NCI-H2171 (cell line): ENCODE measurements around the gene KIAA1217.
"Not testable (repeated sequence)": the region's sequence is repeated elsewhere in the genome, so short reads cannot be mapped to it uniquely, and the experiment has no call there.

Experiments
- DNase-seq: peaks from one replicate; lab custom pipeline; 2025; lab: John Stamatoyannopoulos, UW

The KIAA1217 gene

DNA sequence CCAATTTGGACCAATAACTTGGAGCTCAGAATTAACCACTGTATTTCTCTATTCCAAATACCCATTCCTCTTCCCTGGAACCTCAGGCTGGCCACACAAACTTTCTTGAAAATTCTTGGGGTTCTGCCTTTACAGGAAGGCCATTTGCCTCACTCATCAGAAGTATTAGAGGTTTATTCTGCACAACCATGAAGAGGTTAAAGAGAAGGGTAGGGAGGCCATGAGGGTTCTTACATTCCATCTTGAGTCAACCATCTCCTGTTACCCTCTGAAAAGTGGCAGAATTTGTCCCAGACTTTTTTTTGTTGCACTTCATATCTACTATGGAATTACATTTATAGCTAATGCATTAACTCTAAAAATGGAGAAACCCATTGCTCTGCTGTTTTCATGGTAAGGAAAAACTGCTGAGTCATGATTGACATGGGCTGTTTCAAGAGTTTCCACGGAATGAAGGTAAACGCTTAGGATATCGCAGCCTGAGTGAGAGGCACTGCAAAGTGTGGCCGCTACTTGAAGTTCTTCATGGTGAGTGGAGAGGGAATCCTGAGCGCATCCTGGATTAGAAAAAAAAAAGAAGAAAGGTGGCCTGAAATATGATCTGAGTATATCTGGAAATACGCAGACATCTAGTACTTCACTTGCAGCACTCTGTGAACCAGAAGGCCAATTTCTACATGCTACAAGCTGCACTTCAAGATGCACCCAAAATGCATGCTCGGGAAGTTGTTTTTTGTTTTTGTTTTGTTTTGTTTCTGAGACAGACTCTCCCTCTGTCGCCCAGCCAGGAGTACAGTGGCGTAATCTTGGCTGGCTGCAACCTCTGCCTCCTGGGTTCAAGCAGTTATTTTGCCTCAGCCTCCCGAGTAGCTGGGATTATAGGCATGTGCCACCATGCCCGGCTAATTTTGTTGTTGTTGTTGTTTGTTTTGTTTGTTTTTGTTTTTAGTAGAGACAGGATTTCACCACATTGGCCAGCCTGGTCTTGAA, 83.7 kb downstream of the KIAA1217 start:
- peak; percentile 11 for DNase-seq

DNA sequence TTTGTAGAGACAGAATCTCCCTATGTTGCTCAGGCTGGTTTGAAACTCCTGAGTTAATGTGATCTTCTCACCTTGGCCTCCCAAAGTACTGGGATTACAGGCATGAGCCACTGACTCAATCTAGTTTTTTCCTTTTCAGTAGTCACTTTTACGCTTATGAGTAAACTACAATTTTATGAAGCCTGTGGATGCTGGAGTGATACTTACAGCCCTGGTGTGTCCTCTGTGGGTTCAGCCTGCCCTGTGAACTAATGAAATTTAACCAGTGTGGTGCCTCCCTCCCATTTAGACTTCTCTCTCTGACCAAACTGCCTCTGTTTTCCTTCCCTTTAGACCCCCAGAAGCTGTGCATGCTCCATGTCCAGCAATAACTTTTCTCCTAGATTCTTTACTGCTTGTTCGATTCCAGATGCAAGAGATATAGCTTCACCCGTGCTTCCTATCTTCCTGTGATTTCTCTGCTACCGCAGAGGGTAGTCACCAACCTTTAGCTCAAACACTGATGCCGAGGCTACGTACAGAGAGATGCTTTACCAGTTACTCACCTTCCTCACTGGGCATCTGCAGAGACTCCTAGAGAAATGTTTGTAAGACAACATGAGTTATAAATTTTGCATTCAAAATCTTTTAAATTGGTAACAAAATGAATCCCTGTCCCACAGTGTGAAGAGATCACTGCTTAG, 90.8 kb downstream of the KIAA1217 start:
- no peak for DNase-seq

DNA sequence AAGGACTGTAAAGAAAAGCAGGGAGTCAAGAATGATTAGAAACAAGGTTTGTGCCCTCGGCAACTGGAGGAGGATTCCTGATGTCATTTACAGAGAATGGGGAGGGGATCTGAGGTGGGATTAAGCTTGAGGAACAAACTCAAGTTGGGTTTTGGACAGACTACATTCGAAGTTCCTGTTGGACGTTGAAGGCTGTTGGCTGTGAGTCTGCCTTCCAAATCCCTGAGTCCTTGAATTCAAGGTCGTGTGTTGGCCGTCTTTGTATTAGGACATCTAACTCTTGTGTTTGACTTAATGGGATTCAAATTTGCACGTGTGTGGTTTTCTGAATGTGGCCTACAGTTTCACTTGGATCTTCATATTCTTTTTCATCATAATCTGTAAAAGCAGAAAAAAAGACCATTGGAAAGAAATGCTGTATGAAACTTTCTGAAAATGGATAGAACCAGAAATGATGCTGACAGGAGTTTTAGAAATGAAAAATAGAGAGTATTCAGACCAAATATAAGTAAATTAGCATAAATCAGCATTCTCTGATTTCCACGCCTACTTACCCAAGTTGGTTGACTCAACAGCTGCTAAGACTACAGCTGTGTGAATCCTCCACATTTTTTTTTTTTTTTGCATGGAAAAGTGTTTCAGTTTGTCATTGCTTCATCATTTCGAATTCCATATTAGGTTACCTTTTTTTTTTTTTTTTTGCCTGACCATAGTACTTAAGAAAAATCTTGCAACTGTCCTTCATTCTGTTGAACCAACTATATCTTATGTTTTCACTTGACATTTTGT, 94.8 kb downstream of the KIAA1217 start:
- no peak for DNase-seq

DNA sequence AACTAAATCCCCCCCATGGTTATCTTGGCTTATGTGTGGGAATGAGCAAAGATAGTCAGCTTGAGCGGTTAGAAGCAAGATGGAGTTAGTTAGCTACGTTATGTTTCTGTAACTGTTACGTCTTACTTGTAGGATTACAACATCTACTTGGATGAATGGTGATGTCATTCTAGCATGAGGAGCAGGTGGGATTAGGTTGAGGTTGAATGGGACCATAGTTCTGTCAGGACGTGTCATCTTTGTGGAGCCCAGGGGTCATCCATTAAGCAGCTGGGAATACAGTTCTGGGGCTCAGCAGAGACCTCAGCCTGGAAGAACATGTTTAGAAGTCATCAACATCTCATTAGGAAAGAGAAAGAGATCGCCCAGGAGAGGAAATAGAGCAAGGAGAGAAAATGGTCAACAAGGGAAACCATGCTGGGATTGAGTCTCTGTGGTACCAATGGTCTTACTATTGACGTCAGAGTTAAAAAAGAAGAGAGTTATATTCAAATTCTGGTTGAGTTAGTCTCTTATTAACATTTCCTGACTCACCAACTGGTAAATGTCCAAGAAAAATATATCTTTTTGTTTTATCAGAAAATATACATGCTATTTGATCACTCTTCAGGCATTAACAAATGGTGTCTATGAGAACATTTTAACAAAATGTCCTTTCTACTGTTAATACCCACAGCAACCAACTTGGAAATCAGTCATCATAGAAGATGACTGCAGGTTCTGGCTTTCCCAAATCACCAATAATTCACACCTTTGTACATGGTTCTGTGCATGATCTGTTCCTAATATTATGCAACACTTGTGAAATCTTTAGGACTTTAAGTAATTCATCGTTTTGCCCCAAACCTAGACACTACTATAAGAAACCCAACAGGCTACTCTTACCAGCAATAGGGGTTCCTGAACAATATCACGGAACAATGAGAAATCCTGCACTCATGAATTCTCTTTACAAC, 96.9 kb downstream of the KIAA1217 start:
- no peak for DNase-seq

DNA sequence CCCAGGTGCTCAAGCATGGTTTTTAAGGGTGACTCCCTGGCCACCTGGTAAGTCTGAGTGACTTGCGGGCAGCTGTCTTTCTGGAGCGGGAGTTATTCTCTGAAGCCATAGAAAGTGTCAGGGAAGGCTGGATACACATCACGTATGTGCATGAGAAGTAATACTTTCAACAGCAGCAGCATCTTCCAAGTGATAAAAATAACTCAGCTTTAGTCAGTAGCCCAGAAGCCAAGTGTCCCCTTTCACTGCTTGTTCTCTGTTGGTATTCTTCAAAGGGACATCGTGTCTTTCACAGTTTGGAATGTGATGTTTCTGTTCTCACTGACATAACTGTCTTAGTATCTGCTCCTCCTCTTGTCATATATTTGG, 97.6 kb downstream of the KIAA1217 start:
- no peak for DNase-seq

DNA sequence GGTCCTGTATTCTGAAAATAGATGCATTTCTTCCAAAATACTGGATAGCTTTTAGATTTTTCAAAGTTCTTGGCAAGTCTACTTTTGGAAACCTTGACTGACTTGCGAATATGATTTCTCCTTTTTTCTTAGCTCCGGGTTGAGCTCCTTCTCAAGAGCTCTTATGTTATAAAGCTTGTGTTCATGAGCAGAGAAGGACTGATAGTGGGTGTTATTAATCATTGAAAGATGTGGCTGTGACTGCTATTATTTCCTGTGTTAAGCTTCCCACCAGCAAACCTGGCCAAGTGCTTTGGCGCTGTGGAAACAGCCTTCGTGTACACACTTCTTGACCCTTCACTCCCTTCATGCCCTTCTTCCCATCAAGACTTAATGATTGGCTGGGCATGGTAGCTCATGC, 98.2 kb downstream of the KIAA1217 start:
- no peak for DNase-seq

DNA sequence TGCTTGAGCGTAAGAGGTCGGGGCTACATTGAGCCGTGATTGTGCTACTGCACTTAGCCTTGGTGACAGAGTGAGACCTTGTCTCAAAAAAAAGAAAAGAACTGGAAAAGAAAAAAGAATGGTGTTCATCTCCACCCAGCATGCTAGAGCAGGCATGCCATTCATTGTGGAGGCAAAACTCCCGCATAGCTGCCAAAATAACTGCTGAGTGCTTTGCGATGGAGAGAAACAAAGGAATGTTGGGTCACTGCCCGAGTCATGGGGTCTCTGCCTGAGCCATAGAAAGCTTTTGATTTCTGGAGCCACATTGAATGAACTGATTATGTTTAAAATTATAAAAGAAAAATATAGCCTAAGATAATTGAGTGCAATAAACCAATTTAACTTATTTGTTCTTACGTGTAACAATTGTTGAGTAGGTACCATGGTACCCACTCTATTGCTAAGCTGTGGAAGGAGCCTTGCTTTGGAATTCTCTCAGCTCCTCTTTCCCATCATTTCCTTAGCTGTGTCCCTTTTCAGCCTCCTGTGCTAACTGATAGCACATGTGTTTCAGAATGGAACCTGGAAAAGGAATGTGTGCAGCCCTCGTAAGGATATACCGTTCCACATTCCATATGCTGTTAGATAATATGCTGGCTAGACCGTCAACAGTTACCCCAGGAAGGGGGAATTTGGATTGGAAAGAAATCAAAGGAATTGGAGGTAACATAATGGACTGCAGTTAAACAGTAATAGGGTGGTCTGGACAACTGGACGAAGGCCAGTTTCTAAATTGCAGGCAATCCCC, 99.0 kb downstream of the KIAA1217 start:
- no peak for DNase-seq

- DNase-seq, result no peak
These were observed 101.2 kb downstream of the KIAA1217 start for GRCh38 chr10:24310104-24310503.

DNA sequence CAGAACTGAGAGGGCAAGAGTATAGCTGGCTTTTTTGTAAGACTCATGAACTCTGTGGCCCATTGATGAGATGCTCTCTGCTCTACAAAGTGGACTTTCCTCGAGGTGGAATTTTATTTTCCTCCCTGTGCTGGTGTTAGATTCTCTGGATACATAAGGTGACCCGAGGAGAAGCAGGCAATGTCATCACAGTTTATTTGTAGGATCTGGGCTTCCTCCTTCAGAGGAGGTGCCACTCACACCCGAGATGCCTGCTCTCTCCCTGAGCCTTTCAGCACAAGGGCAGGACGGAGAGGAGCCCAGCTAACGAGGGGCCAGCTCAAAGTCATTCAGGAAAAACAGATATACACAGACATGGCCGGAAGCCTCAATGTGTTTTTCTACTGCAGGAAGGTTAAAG, 103.0 kb downstream of the KIAA1217 start:
- no peak for DNase-seq

- DNase-seq, result peak; percentile 25
These were observed 104.3 kb downstream of the KIAA1217 start for GRCh38 chr10:24313283-24313682.

DNA sequence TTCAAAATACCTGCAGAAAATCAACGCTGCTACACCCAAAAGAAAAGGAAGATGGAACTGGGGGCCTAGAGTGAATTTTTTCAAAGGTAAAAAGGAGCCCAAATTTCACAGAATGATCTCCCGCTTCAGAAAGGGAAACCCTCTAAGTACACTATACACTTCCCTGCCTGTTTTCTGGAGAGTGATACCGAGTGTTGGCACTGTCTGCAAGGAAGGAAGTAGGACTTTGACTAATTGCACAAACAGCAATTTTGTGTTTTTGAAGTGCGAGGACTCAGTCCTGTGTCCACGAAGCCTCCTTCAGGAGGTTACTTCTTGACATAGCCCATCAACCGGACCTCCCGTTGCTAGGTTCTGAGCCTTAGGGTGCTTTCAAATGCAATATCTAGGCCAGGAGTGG, 106.3 kb downstream of the KIAA1217 start:
- no peak for DNase-seq

- DNase-seq, result no peak
These were observed 109.6 kb downstream of the KIAA1217 start for GRCh38 chr10:24318517-24318916.

GRCh38 chr10:24320373-24320772, 111.4 kb downstream of the KIAA1217 start:
- DNase-seq, result no peak

- no peak for DNase-seq
These were observed 115.7 kb downstream of the KIAA1217 start for GRCh38 chr10:24324651-24325050.

- DNase-seq, result no peak
These were observed 122.5 kb downstream of the KIAA1217 start for GRCh38 chr10:24331457-24331856.

DNA sequence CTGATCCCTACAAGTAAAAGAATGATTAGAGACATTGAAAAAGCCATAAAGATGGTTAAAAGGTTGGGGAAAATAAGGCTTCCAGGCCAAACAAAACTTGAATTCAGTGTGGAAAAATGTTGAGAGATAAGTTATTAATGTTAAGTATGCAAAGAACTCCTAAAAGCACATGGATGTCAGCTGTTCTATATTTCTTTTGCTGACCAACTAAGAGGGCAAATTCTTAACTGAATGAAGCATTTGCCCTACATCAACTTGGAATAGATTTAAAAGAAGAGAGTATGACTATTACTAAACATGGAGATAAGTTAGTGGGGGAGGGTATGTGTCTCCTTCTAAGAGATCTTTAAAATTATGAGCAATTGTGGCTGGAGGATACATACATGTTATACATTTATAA, 124.8 kb downstream of the KIAA1217 start:
- DNase-seq, result no peak

GRCh38 chr10:24334279-24334939, 125.5 kb downstream of the KIAA1217 start:
- no peak for DNase-seq

DNA sequence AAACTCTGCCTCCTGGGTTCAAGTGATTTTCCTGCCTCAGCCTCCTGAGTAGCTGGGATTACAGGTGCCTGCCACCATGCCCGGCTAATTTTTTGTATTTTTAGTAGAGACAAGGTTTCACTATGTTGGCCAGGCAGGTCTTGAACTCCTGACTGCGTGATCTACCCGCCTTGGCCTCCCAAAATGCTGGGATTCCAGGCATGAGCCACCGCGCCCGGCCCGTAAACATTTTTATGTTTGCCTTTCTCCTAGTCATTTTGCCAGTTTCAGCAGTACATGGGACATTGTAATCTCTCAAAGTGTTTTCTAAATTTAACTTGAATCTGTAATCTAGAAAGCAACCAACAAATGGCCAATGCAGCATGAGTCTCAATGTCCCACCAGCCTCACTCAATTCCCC, 128.8 kb downstream of the KIAA1217 start:
- not testable (repeated sequence) for DNase-seq

DNA sequence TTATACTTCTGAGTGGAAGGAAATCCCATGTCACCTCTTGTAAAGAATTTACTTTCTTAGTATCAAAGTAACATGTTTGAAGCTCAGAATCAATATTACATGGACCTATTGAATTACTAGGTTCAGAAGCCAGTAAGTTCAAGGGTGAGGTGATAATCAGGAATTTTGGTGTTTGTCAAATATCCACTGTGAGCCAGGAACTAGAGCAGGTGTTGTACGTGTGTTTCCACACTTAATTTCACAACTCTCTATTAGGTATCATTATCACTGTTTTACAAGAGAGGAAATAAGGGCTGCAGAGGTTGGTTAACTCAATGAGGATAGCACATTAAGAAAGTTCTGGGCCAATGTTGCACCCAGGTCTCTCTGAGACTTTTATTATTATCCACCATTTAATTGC, 130.4 kb downstream of the KIAA1217 start:
- DNase-seq, result no peak

DNA sequence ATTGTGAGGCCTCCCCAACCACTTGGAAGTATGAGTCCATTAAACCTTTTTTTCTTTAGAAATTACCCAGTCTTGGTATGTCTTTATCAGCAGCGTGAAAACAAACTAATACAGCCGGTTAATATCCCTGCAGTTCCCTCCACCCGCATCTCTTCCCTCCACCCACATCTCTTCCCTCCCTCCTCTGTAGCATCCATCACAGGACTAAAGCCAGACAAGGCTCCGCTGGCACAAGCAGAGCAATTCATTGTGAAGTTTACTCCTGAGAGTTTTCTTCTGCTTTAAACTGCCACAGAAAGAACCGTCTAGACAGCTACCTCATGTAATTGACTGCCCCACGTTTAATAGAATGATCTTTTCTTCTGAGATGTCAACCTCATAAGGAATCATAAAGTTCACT, 131.5 kb downstream of the KIAA1217 start:
- DNase-seq, result no peak
